Measurements from ENCODE around the gene ZNFX1.

Gene ZNFX1

GRCh38 chr20:49203746-49204145, 74.1 kb downstream of the ZNFX1 start:
- TF ChIP-seq REST (IDR thresholded peaks at IDR 0.05; ENCODE audit: insufficient read depth in 1 of 2, low read depth in 2 of 2, low read length in 2 of 2) (no peak), TAF1 (IDR thresholded peaks at IDR 0.05; ENCODE audit: borderline replicate concordance, insufficient read depth, low read length) (no peak), SIN3A (IDR thresholded peaks at IDR 0.05; ENCODE audit: borderline replicate concordance, insufficient read depth, low read length) (no peak), FOXP2 (optimal IDR thresholded peaks at IDR 0.05; ENCODE audit: borderline replicate concordance, extremely low read depth, extremely low read length, insufficient read depth) (no peak), POLR2AphosphoS5 (IDR thresholded peaks at IDR 0.05; ENCODE audit: low read depth, low read length) (no peak)

GRCh38 chr20:49203011-49203410, 74.8 kb downstream of the ZNFX1 start:
- no peak for TF ChIP-seq FOXP2 (optimal IDR thresholded peaks at IDR 0.05; ENCODE audit: borderline replicate concordance, extremely low read depth, extremely low read length, insufficient read depth)
- TF ChIP-seq REST (IDR thresholded peaks at IDR 0.05; ENCODE audit: insufficient read depth in 1 of 2, low read depth in 2 of 2, low read length in 2 of 2) = no peak
- TF ChIP-seq SIN3A (IDR thresholded peaks at IDR 0.05; ENCODE audit: borderline replicate concordance, insufficient read depth, low read length) = no peak
- no peak for TF ChIP-seq POLR2AphosphoS5 (IDR thresholded peaks at IDR 0.05; ENCODE audit: low read depth, low read length)
- TF ChIP-seq TAF1 (IDR thresholded peaks at IDR 0.05; ENCODE audit: borderline replicate concordance, insufficient read depth, low read length) = no peak

GRCh38 chr20:49199729-49200293, 78.0 kb downstream of the ZNFX1 start:
- TF ChIP-seq POLR2AphosphoS5 (IDR thresholded peaks at IDR 0.05; ENCODE audit: low read depth, low read length) (no peak), SIN3A (IDR thresholded peaks at IDR 0.05; ENCODE audit: borderline replicate concordance, insufficient read depth, low read length) (no peak), FOXP2 (optimal IDR thresholded peaks at IDR 0.05; ENCODE audit: borderline replicate concordance, extremely low read depth, extremely low read length, insufficient read depth) (no peak), TAF1 (IDR thresholded peaks at IDR 0.05; ENCODE audit: borderline replicate concordance, insufficient read depth, low read length) (no peak), REST (IDR thresholded peaks at IDR 0.05; ENCODE audit: insufficient read depth in 1 of 2, low read depth in 2 of 2, low read length in 2 of 2) (no peak)

Measured in PFSK-1 (cell line).